Activated CD8-positive, alpha-beta memory T cell treated with anti-CD3 and anti-CD28 coated beads for 48 hours (primary cell): ENCODE results near the gene ALG8.
"Not testable (repeated sequence)": the region's sequence is repeated elsewhere in the genome, so short reads cannot be mapped to it uniquely, and the experiment has no call there.

ENCODE experiments used
- DNase-seq, 3 experiments: peaks; one replicate each; pipeline ENCODE4 v3.0.0-alpha.2; 2020; ENCODE audit warnings: low read depth in 2 of 3, low spot score in 2 of 3

ALG8 gene

GRCh38 chr11:78139422-78140391 is at the start of gene ALG8:
Gene ALG8 (minus strand): TSS chr11:78139626. CDS start chr11:78139588, 38 bp downstream.
- peak; percentile 76 to 95 (median 95) for DNase-seq

- DNase-seq, result peak; percentile 69 to 78 (median 72)
Measured at GRCh38 chr11:78188286-78189173, 49.1 kb upstream of the ALG8 start, which contains the start of the genes KCTD21 and USP35. Gene KCTD21 (minus strand): TSS chr11:78188626. CDS start chr11:78174554, 14,072 bp downstream. Gene USP35 (plus strand): TSS chr11:78188919. CDS start chr11:78196246, 7,327 bp downstream.

- peak; percentile 58 to 65 (median 58) for DNase-seq
Measured at GRCh38 chr11:78187366-78188285, 48.2 kb upstream of the ALG8 start.

GRCh38 chr11:78181185-78181584 is 41.8 kb upstream of the ALG8 start:
- DNase-seq, result no peak

GRCh38 chr11:78180751-78181150 is 41.3 kb upstream of the ALG8 start:
- DNase-seq, result no peak

GRCh38 chr11:78179459-78180071 is 40.1 kb upstream of the ALG8 start:
- no peak for DNase-seq

- no peak for DNase-seq
Measured at GRCh38 chr11:78177216-78177615, 37.8 kb upstream of the ALG8 start.

- no peak for DNase-seq
Measured at GRCh38 chr11:78176605-78177141, 37.2 kb upstream of the ALG8 start.

- not testable (repeated sequence) for DNase-seq
Measured at GRCh38 chr11:78175862-78176261, 36.4 kb upstream of the ALG8 start.

- no peak for DNase-seq
Measured at GRCh38 chr11:78171951-78172350, 32.5 kb upstream of the ALG8 start.

GRCh38 chr11:78170874-78171549 is 31.6 kb upstream of the ALG8 start:
- DNase-seq, result no peak

GRCh38 chr11:78170413-78170812 is 31.0 kb upstream of the ALG8 start:
- no peak for DNase-seq

GRCh38 chr11:78168539-78169477 is 29.4 kb upstream of the ALG8 start:
- no peak for DNase-seq

- DNase-seq, result no peak
Measured at GRCh38 chr11:78166855-78167469, 27.5 kb upstream of the ALG8 start.

GRCh38 chr11:78164471-78164870 is 25.0 kb upstream of the ALG8 start:
- DNase-seq, result no peak

- DNase-seq, result no peak
Measured at GRCh38 chr11:78163828-78164227, 24.4 kb upstream of the ALG8 start.

GRCh38 chr11:78161962-78162371 is 22.5 kb upstream of the ALG8 start:
- DNase-seq, result no peak

- no peak for DNase-seq
Measured at GRCh38 chr11:78161346-78161745, 21.9 kb upstream of the ALG8 start.
